H9 (cell line): ENCODE measurements around the gene WBP1L. TPM values are rescaled to one million over a fixed set of nuclear protein-coding genes. Genes with fewer than 3 reads are reported as not detected.
A peak's percentile ranks its signal among the peaks of the same experiment; 100 is the strongest.

Source experiments
- DNase-seq: peaks from one replicate; pipeline ENCODE4 v3.0.0-alpha.2; 2017
- H2AFZ ChIP-seq: one replicate; pipeline ENCODE4 v1.6.1; 2013; ENCODE audit warnings: mild to moderate bottlenecking, low read length, control low read depth, moderate library complexity
- H2AK5ac ChIP-seq: 2 replicates; pipeline ENCODE4 v1.6.1; 2013; ENCODE audit warnings: low read length, control low read depth, mixed read lengths; ENCODE audit not compliant: insufficient read length
- H2BK120ac ChIP-seq: one replicate; pipeline ENCODE4 v1.6.1; 2013; ENCODE audit warnings: low read depth, mild to moderate bottlenecking, low read length, control low read depth, inconsistent platforms; ENCODE audit not compliant: poor library complexity, severe bottlenecking
- H2BK12ac ChIP-seq: 2 replicates; pipeline ENCODE4 v1.6.1; 2013; ENCODE audit warnings: low read length, control low read depth, mixed read lengths, low read depth; ENCODE audit not compliant: insufficient read length
- H2BK15ac ChIP-seq: 2 replicates; pipeline ENCODE4 v1.6.1; 2013; ENCODE audit warnings: low read depth, low read length, control low read depth
- H2BK20ac ChIP-seq: one replicate; pipeline ENCODE4 v1.6.1; 2013; ENCODE audit warnings: low read depth, mild to moderate bottlenecking, low read length, control low read depth, inconsistent platforms; ENCODE audit not compliant: poor library complexity, severe bottlenecking
- H2BK5ac ChIP-seq: 2 replicates; pipeline ENCODE4 v1.6.1; 2013; ENCODE audit warnings: low read length, control low read depth, mixed read lengths; ENCODE audit not compliant: insufficient read length
- H3K14ac ChIP-seq: 2 replicates; pipeline ENCODE4 v1.6.1; 2013; ENCODE audit warnings: low read length, control low read depth; ENCODE audit not compliant: insufficient read depth
- H3K18ac ChIP-seq: 2 replicates; pipeline ENCODE4 v1.6.1; 2013; ENCODE audit warnings: low read depth, mild to moderate bottlenecking, mixed read lengths, low read length, control low read depth; ENCODE audit not compliant: insufficient read length
- H3K23ac ChIP-seq: 2 replicates; pipeline ENCODE4 v1.6.1; 2013; ENCODE audit warnings: low read length, control low read depth, mixed read lengths, low read depth; ENCODE audit not compliant: insufficient read length
- H3K23me2 ChIP-seq: 2 replicates; pipeline ENCODE4 v1.6.1; 2013; ENCODE audit warnings: low read depth, mild to moderate bottlenecking, mixed read lengths, low read length, control low read depth; ENCODE audit not compliant: insufficient read length, poor library complexity, severe bottlenecking
- H3K27ac ChIP-seq: 2 replicates; pipeline ENCODE4 v1.5.1; 2013; ENCODE audit warnings: low read length, control low read depth, mixed read lengths, low read depth; ENCODE audit not compliant: insufficient read length
- H3K27me3 ChIP-seq: 2 replicates; pipeline ENCODE4 v1.6.1; 2013; ENCODE audit warnings: low read length, control low read depth, inconsistent platforms; ENCODE audit not compliant: insufficient read depth
- H3K4ac ChIP-seq: 2 replicates; pipeline ENCODE4 v1.6.1; 2013; ENCODE audit warnings: low read depth, mild to moderate bottlenecking, control low read depth, inconsistent platforms, low read length, moderate library complexity
- H3K4me1 ChIP-seq: 2 replicates; pipeline ENCODE4 v1.6.1; 2013; ENCODE audit warnings: low read length, control low read depth, inconsistent platforms; ENCODE audit not compliant: insufficient read depth
- H3K4me2 ChIP-seq: 2 replicates; pipeline ENCODE4 v1.6.1; 2013; ENCODE audit warnings: low read length, control low read depth, mixed read lengths; ENCODE audit not compliant: insufficient read length, insufficient read depth
- H3K56ac ChIP-seq: 2 replicates; pipeline ENCODE4 v1.6.1; 2013; ENCODE audit warnings: low read depth, mild to moderate bottlenecking, mixed read lengths, low read length, control low read depth; ENCODE audit not compliant: insufficient read length
- H3K79me1 ChIP-seq: 2 replicates; pipeline ENCODE4 v1.6.1; 2013; ENCODE audit warnings: low read depth, mild to moderate bottlenecking, moderate library complexity, low read length, control low read depth, inconsistent platforms; ENCODE audit not compliant: insufficient read depth, poor library complexity, severe bottlenecking
- H3K79me2 ChIP-seq: 2 replicates; pipeline ENCODE4 v1.6.1; 2013; ENCODE audit warnings: low read length, control low read depth, inconsistent platforms; ENCODE audit not compliant: insufficient read depth
- H3K9ac ChIP-seq: 2 replicates; pipeline ENCODE4 v1.6.1; 2013; ENCODE audit warnings: low read length, control low read depth, mixed read lengths; ENCODE audit not compliant: insufficient read length; ENCODE audit errors: extremely low read depth
- H3K9me3 ChIP-seq: one replicate; pipeline ENCODE4 v1.6.1; 2013; ENCODE audit warnings: low read depth, low read length, inconsistent platforms; ENCODE audit not compliant: control insufficient read depth
- H3T11ph ChIP-seq: one replicate; pipeline ENCODE4 v1.6.1; 2013; ENCODE audit warnings: mild to moderate bottlenecking, low read length, control low read depth, inconsistent platforms
- H4K20me1 ChIP-seq: one replicate; pipeline ENCODE4 v1.6.1; 2013; ENCODE audit not compliant: control insufficient read depth, insufficient read length, insufficient read depth
- H4K5ac ChIP-seq: 2 replicates; pipeline ENCODE4 v1.6.1; 2013; ENCODE audit warnings: low read depth, mild to moderate bottlenecking, mixed read lengths, low read length, control low read depth; ENCODE audit not compliant: insufficient read length
- H4K8ac ChIP-seq: replicated peaks from 2 replicates; pipeline ENCODE4 v1.6.1; 2013; ENCODE audit warnings: low read length, control low read depth, mixed read lengths, low read depth; ENCODE audit not compliant: insufficient read length
- H4K91ac ChIP-seq: 2 replicates; pipeline ENCODE4 v1.6.1; 2013; ENCODE audit warnings: low read depth, mild to moderate bottlenecking, moderate library complexity, mixed read lengths, low read length, control low read depth; ENCODE audit not compliant: insufficient read length
- H3K27ac Mint-ChIP-seq, 3 experiments: 2 replicates in 2 of 3; 3 replicates in 1 of 3; pipeline ENCODE4 v1.8.0; 2020 to 2021; ENCODE audit warnings: mixed read lengths in 3 of 3, mild to moderate bottlenecking in 1 of 3, moderate library complexity in 1 of 3
- H3K27me3 Mint-ChIP-seq: 2 replicates; pipeline ENCODE4 v1.8.0; 2021; ENCODE audit warnings: low read depth, mild to moderate bottlenecking, moderate library complexity, mixed read lengths
- H3K36me3 Mint-ChIP-seq, 3 experiments: 2 replicates in 2 of 3; 3 replicates in 1 of 3; pipeline ENCODE4 v1.8.0; 2020 to 2021; ENCODE audit warnings: low read depth in 3 of 3, mixed read lengths in 3 of 3; ENCODE audit not compliant: insufficient read depth in 1 of 3
- H3K4me1 Mint-ChIP-seq, 2 experiments: 2 replicates each; pipeline ENCODE4 v1.8.0; 2020; ENCODE audit warnings: mixed read lengths in 2 of 2
- H3K4me3 Mint-ChIP-seq, 2 experiments: 2 replicates in 1 of 2; 3 replicates in 1 of 2; pipeline ENCODE4 v1.8.0; 2020 to 2021; ENCODE audit warnings: mild to moderate bottlenecking in 2 of 2, mixed read lengths in 2 of 2, moderate library complexity in 1 of 2
- H3K9me3 Mint-ChIP-seq, 2 experiments: 2 replicates in 1 of 2; 3 replicates in 1 of 2; pipeline ENCODE4 v1.8.0; 2020; ENCODE audit warnings: mild to moderate bottlenecking in 2 of 2, mixed read lengths in 2 of 2, moderate library complexity in 1 of 2
- CTCF ChIP-seq: fragments of 200-600 bp; sonication (generic); conservative IDR thresholded peaks from 3 replicates; pipeline ENCODE4 v1.8.0; 2021; ENCODE audit warnings: antibody characterized with exemption, mild to moderate bottlenecking
- WGBS: extraction: QIAGEN DNeasy Blood & Tissue Kit; methylation state at CpG from one replicate; pipeline ENCODE4 v1.1.7; 2013; ENCODE audit warnings: missing lambda C conversion rate, low lambda C conversion rate, mixed read lengths; ENCODE audit not compliant: insufficient read length; ENCODE audit errors: extremely low coverage; 5-methylcytosine and 5-hydroxymethylcytosine counted together
- total RNA-seq: library from RNA; stranded (reverse); gene quantifications from 2 replicates; pipeline ENCODE4 v1.2.1, GENCODE V29; 2021

WBP1L gene
- total RNA-seq, 1 experiment from 2014 or later, result 23.8 TPM

- H3T11ph ChIP-seq, result no peak overlapping the region
- TF ChIP-seq CTCF, result no peak
- peaks cover 11% of the 10 kb centered on the region for H3K23me2 ChIP-seq
- H3K4ac ChIP-seq, result no peak overlapping the region
- Mint-ChIP-seq H3K27me3 (no peaks in the 10 kb centered on the region), H3K4me3 (peak overlapping the region; percentile 83 to 92), H3K4me1 (peaks cover 31 to 36% of the 10 kb centered on the region in 2 experiments), H3K27ac (peak overlapping the region; percentile 46 to 97 (median 94); a peak in 6 of 7 replicates), H3K9me3 (no peaks in the 10 kb centered on the region), H3K36me3 (peaks cover 4 to 20% (median 8%) of the 10 kb centered on the region in 3 experiments; a peak in 6 of 7 replicates)
- no peak overlapping the region for H2BK120ac ChIP-seq
- no peak overlapping the region for H2BK20ac ChIP-seq
- H2BK5ac ChIP-seq, result no peak overlapping the region
- no peak overlapping the region for H3K27ac ChIP-seq
- H3K18ac ChIP-seq, result no peak overlapping the region
- H2BK15ac ChIP-seq, result no peak overlapping the region
- H2AFZ ChIP-seq, result peak overlapping the region; percentile 11
- no peak overlapping the region for H2BK12ac ChIP-seq
- peak overlapping the region; percentile 95 for H3K4me2 ChIP-seq
- H4K5ac ChIP-seq, result no peak overlapping the region
- no peak overlapping the region for H4K91ac ChIP-seq
- H3K79me2 ChIP-seq, result peaks cover 3% of the 10 kb centered on the region; the same call in 1 of the 2 replicates
- H3K14ac ChIP-seq, result no peak overlapping the region
- no peak overlapping the region for H3K56ac ChIP-seq
- no peaks in the 10 kb centered on the region for H3K27me3 ChIP-seq
- no CpG with 5 or more reads among the region's 8 CpGs for WGBS
- peaks cover 3% of the 10 kb centered on the region for H3K79me1 ChIP-seq
- H3K4me1 ChIP-seq, result peaks cover 3% of the 10 kb centered on the region; the same call in 1 of the 2 replicates
- DNase-seq, result no peak
- no peak overlapping the region for H3K23ac ChIP-seq
- H3K9ac ChIP-seq, result peak overlapping the region; percentile 82
- H4K20me1 ChIP-seq, result no peaks in the 10 kb centered on the region
- H3K9me3 ChIP-seq, result no peaks in the 10 kb centered on the region
- no peak overlapping the region for H2AK5ac ChIP-seq
- H4K8ac ChIP-seq, result no peak overlapping the region
Measured at GRCh38 chr10:102712843-102713538, 30.8 kb upstream of the WBP1L start.
